Nephron (organoid): ENCODE measurements around the gene GCK.

ENCODE experiments used
- H3K27ac Mint-ChIP-seq, 3 experiments: 2 replicates each; pipeline ENCODE4 v1.8.0; 2020; ENCODE audit warnings: mixed read lengths in 3 of 3, mild to moderate bottlenecking in 2 of 3, moderate library complexity in 1 of 3
- H3K27me3 Mint-ChIP-seq: 2 replicates; pipeline ENCODE4 v1.8.0; 2021; ENCODE audit warnings: low read depth, mild to moderate bottlenecking, moderate library complexity, mixed read lengths
- H3K36me3 Mint-ChIP-seq: 2 replicates; pipeline ENCODE4 v1.8.0; 2020; ENCODE audit warnings: low read depth, mixed read lengths
- H3K4me1 Mint-ChIP-seq: 2 replicates; pipeline ENCODE4 v1.8.0; 2020; ENCODE audit warnings: mixed read lengths
- H3K4me3 Mint-ChIP-seq, 3 experiments: 2 replicates each; pipeline ENCODE4 v1.8.0; 2020; ENCODE audit warnings: mild to moderate bottlenecking in 3 of 3, mixed read lengths in 3 of 3, moderate library complexity in 2 of 3
- H3K9me3 Mint-ChIP-seq: 2 replicates; pipeline ENCODE4 v1.8.0; 2020; ENCODE audit warnings: mixed read lengths
- TF ChIP-seq, protein P1 (sequence below), 3 experiments: fragments of 200-600 bp; sonication (generic); IDR thresholded peaks; one replicate each; pipeline ENCODE4 v1.5.0; 2021; ENCODE audit warnings: antibody characterized with exemption in 3 of 3; ENCODE audit not compliant: unreplicated experiment in 3 of 3

Gene GCK

DNA sequence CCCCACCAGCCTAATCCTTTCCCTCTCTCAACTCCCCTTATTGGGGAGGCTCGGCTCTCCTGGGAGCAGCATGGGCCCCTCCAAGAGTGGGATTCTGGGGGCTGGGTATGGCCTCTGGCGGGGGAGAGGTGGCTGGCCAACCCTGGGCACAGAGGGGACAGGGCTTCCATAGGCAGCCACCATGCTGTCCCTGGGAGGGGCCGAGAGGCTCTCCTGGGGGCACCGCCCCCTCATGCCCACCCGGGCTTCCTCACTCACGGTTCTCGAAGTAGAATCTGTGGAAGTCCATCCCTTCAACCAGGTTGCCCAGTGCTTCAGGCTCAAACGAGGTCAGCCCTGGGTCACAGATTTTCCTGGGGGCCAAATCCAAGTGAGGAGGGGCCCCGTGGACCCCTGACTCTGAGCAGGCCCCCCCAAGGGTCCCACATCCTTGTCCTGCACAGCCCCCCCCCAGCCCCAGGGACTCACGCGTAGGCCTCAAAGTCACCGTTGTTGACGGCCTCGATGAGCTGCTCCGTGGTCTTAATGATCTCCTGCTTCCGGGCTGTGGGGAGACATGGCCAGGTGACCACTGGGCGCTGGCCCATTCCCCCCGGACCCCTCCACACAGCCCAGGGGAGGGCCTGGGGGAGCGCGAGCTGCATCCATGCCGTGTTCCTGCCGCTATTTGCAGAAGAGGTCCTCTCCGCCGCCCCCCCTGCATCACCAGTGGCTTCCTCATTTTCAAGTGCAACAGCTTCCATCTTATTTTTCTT lies 31.3 kb upstream of the GCK start:
- H3K4me1 Mint-ChIP-seq = peaks cover 28% of the 10 kb centered on the region
- no peak overlapping the region for H3K4me3 Mint-ChIP-seq
- H3K27ac Mint-ChIP-seq = no peak overlapping the region
- no peaks in the 10 kb centered on the region for H3K36me3 Mint-ChIP-seq
- peaks cover 15% of the 10 kb centered on the region for H3K27me3 Mint-ChIP-seq
- no peaks in the 10 kb centered on the region for H3K9me3 Mint-ChIP-seq
- TF ChIP-seq, protein P1, sequence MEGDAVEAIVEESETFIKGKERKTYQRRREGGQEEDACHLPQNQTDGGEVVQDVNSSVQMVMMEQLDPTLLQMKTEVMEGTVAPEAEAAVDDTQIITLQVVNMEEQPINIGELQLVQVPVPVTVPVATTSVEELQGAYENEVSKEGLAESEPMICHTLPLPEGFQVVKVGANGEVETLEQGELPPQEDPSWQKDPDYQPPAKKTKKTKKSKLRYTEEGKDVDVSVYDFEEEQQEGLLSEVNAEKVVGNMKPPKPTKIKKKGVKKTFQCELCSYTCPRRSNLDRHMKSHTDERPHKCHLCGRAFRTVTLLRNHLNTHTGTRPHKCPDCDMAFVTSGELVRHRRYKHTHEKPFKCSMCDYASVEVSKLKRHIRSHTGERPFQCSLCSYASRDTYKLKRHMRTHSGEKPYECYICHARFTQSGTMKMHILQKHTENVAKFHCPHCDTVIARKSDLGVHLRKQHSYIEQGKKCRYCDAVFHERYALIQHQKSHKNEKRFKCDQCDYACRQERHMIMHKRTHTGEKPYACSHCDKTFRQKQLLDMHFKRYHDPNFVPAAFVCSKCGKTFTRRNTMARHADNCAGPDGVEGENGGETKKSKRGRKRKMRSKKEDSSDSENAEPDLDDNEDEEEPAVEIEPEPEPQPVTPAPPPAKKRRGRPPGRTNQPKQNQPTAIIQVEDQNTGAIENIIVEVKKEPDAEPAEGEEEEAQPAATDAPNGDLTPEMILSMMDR (IDR thresholded peaks at IDR 0.05; ENCODE audit: unreplicated experiment in 3 of 3) = no peak

GRCh38 chr7:44220046-44220357 lies 30.8 kb upstream of the GCK start:
- Mint-ChIP-seq H3K4me1 (peaks cover 28% of the 10 kb centered on the region), H3K4me3 (no peak overlapping the region), H3K36me3 (no peaks in the 10 kb centered on the region), H3K27ac (no peak overlapping the region), H3K27me3 (peaks cover 15% of the 10 kb centered on the region), H3K9me3 (no peaks in the 10 kb centered on the region)
- TF ChIP-seq, protein P1 (IDR thresholded peaks at IDR 0.05; ENCODE audit: unreplicated experiment in 3 of 3) = no peak

DNA sequence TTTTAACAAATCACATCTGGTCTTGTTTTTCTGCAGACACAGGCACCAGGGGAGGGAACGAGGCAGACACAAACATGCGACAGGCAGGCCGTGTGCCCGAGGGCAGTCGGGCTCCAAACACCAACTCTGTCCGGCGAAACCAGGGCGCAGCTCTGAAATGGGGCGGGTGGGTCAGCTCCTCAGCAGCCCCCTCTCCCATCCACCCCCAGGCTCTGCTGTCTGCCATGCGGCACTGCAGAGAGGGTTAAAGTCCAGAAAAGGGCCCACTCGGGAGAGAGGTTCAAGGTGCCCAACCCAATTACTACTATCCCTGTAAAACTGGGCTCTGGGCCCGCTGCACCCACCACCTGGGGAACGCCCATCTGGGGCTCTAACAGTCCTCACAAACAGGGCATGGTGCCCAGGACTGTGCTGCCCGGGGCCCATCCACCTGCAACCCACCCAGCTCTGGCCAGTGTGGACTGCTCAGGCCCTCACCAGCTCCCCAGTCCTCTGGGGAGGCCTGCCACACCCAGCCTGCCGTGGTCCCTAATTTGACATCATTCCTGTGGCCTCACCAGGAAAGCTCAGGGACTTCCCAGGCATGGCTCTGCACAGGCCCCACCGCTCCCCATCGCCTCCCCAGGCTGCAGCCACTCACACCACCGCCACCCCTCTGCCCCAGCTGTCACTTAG lies 30.3 kb upstream of the GCK start:
- Mint-ChIP-seq H3K27ac (no peak overlapping the region), H3K4me3 (no peak overlapping the region), H3K9me3 (no peaks in the 10 kb centered on the region), H3K4me1 (peaks cover 29% of the 10 kb centered on the region), H3K27me3 (peaks cover 15% of the 10 kb centered on the region), H3K36me3 (no peaks in the 10 kb centered on the region)
- TF ChIP-seq, protein P1 (IDR thresholded peaks at IDR 0.05; ENCODE audit: unreplicated experiment in 3 of 3) = no peak

DNA sequence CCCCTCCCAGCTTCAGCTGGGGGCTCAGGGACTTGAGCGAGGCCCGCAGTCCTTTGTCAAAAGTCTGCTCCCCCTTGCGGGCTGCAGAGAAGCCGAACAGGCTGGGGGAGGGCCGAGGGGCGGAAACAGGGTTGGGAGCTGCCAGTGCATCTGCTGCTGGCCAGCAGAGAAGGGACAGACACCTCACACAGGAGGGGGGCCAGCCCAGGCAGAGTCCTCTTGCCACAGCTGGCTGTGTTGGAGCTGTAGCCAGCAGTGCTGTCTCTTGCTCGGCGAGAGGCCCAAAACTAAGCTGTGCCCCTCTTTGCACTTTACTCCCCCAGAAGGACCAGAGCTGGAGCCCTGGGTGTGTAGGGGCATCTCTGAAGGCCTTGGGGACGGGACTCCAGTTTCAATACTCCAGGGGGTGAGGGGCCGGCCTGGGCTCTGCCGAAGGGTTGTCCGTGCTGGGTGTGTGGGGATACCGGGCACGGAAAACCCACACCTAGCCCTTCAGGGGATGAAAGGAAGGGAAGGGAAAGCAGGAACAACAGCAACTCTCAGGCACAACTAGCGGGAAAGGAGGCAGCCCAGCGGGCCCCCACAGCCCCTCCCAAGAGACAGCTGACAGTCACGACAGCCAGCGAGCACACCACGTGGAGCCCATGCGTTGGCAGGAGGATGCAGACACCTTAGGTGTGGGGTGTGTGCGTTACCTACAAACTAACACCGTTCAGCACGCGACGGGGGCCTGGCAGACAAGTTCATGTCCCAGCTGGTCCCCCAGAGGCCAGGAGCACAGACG lies 29.4 kb upstream of the GCK start:
- TF ChIP-seq, protein P1 (IDR thresholded peaks at IDR 0.05; ENCODE audit: unreplicated experiment in 3 of 3) = peak in 1 of 3 experiments; percentile 26
- Mint-ChIP-seq H3K4me1 (peaks cover 29% of the 10 kb centered on the region), H3K36me3 (peaks cover 3% of the 10 kb centered on the region), H3K27ac (peak overlapping the region; percentile 57 to 81 (median 71)), H3K9me3 (no peaks in the 10 kb centered on the region), H3K4me3 (peak overlapping the region in 1 of 3 experiments; percentile 20), H3K27me3 (peaks cover 13% of the 10 kb centered on the region)

GRCh38 chr7:44217852-44218402 lies 28.7 kb upstream of the GCK start:
- H3K27me3 Mint-ChIP-seq = peaks cover 7% of the 10 kb centered on the region
- no peaks in the 10 kb centered on the region for H3K9me3 Mint-ChIP-seq
- H3K36me3 Mint-ChIP-seq = peaks cover 3% of the 10 kb centered on the region
- H3K4me3 Mint-ChIP-seq = peak overlapping the region in 2 of 3 experiments; percentile 20 to 41
- H3K27ac Mint-ChIP-seq = peak overlapping the region; percentile 57 to 81 (median 71)
- TF ChIP-seq, protein P1 (IDR thresholded peaks at IDR 0.05; ENCODE audit: unreplicated experiment in 3 of 3) = no peak
- peaks cover 28% of the 10 kb centered on the region for H3K4me1 Mint-ChIP-seq
